Lower leg skin (tissue), 3 donors: ENCODE data around the gene PPIP5K2.

ENCODE experiments used
- CTCF ChIP-seq, 3 donors: fragments of 450-650 bp; IDR thresholded peaks; one replicate each; pipeline ENCODE4 v1.5.1; 2016; ENCODE audit warnings: antibody characterized with exemption in 3 of 3, mild to moderate bottlenecking in 3 of 3, moderate library complexity in 2 of 3
- POLR2A ChIP-seq, 2 donors: fragments of 450-650 bp; IDR thresholded peaks; one replicate each; pipeline ENCODE4 v1.6.1; 2016 to 2017; ENCODE audit warnings: antibody characterized with exemption in 2 of 2, mild to moderate bottlenecking in 1 of 2, moderate library complexity in 1 of 2

- TF ChIP-seq POLR2A (IDR thresholded peaks at IDR 0.05) (no peak), CTCF (IDR thresholded peaks at IDR 0.05) (no peak)
Observed at GRCh38 chr5:103120607-103121200, 603 bp downstream of the PPIP5K2 start.
